Activated effector memory CD4-positive, alpha-beta T cell treated with anti-CD3 and anti-CD28 coated beads, Interleukin-2, amount 50 U/mL, for 16 hours (primary cell): Measurements from ENCODE around the gene RGMB.
A peak's percentile ranks its signal among the peaks of the same experiment; 100 is the strongest.

ENCODE experiments used
- DNase-seq: peaks from one replicate; pipeline ENCODE4 v3.0.0-alpha.2; 2020

Gene RGMB

DNA sequence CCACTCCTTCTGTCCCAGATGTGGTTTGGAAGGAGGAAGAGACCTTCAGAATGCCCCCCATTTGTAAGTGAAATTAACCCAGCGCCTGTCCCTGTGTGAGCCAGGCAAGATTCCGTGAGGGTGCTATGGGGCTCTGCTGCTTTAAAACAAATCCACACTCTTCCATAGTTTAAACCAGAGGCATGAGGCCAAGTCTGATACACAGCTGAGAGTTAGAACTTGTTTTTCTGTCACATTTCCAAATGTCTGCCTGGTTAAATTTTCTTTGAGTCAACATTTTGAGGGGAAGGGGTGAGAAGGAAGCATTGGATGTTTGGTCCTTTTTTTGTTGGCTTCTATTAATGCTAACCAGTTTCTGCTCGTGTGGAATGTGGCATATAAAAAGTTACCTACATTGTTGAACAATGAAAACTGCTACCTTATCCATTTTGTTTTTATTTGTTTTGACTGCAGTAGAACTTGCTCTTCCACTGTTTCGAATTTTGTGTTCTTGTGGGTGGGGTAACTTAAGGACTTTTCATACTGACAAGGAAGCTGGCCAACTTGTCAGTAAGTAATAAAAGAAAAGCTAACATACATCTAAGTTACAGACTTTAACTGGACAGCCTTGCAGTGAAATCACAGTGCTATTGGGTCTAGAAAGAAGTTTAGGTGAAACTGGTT lies 12.9 kb downstream of the RGMB start:
- DNase-seq: no peak

GRCh38 chr5:98787131-98787719 lies 13.8 kb downstream of the RGMB start:
- no peak for DNase-seq

GRCh38 chr5:98789029-98789428 lies 15.6 kb downstream of the RGMB start:
- DNase-seq: no peak

DNA sequence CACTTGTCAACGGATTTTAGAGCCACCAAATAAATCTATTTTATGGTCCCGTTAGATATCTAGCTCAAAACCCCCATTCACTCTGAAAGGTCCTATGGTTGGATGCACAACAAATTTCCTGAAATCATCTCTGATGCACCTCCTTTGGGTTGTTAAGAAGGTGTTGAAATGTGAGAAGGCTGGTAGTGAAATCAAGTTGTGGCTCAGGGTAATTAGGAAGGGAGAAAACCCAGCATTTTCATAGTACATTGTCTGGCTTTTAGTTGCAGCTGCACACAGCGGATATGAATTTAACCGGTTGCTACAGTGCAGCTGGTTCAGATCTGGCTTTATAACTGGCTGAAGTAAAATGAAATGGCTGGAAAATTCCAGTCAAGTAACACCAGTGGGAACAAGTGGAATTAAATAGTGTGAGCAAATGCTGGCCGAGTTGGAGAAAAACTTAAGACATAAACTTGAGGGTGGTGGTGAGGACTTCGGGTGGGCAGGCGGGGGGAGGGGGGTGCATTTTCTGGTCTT lies 17.6 kb downstream of the RGMB start:
- DNase-seq: no peak

GRCh38 chr5:98791898-98792580 lies 18.6 kb downstream of the RGMB start:
- DNase-seq: no peak

DNA sequence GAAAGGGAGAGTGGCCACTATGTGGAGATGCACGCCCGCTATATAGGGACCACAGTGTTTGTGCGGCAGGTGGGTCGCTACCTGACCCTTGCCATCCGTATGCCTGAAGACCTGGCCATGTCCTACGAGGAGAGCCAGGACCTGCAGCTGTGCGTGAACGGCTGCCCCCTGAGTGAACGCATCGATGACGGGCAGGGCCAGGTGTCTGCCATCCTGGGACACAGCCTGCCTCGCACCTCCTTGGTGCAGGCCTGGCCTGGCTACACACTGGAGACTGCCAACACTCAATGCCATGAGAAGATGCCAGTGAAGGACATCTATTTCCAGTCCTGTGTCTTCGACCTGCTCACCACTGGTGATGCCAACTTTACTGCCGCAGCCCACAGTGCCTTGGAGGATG lies 19.8 kb downstream of the RGMB start:
- DNase-seq: no peak

GRCh38 chr5:98794001-98794400 lies 20.5 kb downstream of the RGMB start:
- DNase-seq: no peak

- no peak for DNase-seq
These were observed 21.1 kb downstream of the RGMB start for GRCh38 chr5:98794414-98795080.

DNA sequence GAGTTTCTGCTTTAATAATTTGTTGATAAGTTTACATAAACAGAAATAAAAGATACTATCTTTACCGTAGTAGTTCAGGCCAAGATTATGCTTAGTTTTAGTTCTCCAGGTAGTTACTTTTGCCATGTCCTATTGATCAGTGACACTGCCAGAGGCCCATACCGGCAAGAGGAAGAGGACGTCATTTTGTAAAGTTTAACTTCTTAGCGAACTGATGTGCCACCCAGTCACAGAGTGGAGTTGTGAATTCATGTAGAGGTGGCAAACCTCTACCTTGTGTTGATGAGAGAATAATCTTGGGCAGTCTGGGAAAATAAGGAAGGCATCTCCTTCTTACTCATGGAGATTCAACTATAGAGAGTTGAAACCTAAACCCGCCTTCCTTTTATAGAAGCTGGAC lies 21.8 kb downstream of the RGMB start:
- no peak for DNase-seq

DNA sequence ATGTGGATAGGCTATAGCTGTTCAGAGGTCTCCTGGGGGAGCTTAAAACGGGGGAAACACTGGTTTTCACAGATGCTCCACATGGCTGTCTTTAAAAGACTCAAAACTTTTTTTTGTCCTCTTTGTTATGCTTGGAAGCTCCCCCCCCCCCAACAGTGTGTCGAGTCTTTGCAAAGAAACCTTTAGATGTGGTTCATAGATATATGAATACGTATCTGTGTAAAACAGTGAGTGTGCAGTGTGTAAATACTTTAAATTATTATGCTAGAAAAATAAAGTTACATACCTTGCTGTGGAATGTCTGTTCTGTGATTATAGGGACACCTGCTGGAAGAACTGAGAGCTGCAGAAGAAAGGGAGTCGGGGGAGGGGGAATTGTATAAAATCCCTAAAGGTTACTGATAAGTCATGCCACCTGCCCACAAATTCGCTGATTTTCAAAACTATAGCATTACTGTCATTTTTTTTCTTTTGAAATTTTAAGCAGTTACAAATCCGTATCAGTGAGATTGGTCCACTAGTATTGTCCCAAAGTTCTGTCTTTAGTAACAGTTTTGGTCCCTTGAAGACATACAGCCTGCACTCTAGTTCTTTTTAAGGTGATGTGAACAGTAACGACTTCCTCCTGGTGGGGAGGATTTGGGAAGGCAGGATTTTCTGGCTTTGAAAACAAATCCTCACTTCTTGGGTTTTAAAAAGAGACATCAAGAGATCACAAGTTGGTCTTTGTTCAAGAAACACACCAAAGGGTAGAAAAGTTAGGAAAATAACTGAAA lies 22.9 kb downstream of the RGMB start:
- DNase-seq: peak; percentile 71

DNA sequence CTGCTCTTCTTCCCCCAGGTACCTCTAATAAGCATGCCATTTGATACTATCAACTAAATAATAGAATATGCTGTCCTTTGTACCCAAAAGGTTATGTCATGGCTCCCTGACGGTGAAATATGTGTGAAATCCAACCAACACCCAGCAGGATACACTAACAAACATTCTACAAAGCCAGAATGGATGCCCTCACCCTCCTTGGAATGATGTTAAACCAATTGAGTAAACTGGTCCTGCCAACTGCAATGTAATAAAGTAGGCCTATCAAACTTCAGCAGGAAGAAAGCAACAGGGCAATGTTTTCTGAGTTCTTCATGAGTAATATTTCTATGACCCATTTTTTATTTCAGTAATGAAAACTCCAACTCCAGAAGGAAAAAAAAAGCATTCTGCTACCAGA lies 24.9 kb downstream of the RGMB start:
- no peak for DNase-seq

GRCh38 chr5:98798847-98799246 lies 25.4 kb downstream of the RGMB start:
- no peak for DNase-seq

DNA sequence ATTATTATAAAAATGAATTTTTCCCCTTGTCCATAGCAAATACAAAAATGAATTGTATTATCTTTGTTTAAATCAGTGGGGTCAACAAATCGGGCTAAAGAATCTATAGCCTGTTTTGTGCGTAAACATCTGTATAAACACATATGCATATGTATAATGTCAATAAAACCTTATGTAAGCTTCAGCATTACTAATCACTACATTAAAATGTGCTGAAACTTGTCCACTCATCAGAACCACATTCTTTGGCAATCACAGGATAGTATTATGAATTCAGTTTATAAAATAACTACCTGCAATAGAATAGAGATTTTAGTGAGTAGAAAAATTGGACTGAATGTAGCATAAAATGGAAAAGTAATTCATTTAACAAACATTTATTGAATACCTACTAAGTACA lies 30.6 kb downstream of the RGMB start:
- DNase-seq: no peak

DNA sequence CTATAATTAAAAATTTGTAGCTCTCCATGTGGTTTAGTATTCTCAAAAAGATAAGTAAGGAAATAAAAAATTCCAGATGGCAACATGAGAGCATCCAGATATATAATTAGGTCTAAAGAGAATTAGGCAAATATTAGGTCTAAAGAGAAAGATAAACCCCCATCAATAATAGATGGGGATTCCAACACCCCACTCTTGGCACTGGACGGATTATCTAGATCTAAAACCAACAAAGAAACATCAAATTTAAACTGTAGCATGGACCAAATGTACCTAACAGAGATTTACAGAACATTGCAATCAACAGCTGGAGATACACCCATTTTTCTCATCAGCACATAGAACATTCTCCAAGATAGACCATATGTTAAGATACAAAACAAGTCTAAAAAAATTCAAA lies 31.6 kb downstream of the RGMB start:
- DNase-seq: no peak

- DNase-seq: no peak
These were observed 34.3 kb downstream of the RGMB start for GRCh38 chr5:98807806-98808205.

DNA sequence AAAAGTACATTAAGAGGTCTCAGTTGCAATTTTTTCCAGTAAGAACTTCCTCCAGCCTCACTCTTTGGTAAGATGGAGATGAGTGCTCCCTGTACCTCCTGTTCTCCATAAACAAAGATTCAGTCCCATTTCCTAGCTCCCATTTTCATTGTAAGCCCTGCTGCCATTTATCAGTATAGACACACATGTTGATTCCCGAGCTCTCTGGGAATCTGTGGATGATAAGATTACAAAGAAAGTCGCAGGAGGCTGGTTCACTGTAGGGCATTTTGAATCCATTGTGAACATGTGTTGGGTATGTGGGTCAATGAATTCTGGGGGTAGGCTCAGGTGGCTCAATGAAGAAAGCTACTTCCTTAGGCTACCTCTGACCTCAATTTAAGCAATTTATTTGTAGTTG lies 36.7 kb downstream of the RGMB start:
- no peak for DNase-seq

GRCh38 chr5:98813755-98814154 lies 40.3 kb downstream of the RGMB start:
- DNase-seq: no peak

DNA sequence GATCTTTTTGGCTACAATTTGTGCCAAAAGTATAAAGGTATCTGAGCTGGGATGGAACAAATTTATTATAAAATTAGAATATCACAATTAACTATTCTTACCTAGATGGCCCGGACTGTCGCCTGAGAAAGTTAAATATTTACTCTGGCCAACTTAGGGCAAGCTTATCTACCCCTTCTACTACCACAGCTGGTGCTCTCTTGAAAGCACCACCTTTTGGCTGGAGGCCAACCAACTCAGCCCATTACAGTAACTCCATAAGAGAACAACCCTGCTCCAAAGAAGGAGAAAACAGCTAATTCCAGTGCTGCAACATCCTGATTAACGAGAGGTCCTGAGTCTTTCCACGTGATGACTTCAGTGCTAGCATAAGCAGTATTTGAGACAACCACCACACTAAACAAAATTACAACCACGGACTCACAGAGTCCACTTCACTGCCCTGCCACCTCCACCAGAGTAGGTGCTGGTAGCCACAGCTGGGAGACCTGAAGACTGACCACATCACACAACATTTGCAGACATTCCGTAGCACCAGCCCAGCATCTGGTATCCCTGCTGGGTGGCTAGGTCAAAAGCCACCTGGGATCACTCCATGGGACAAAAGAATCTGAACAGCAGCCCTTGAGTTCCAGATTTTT lies 43.2 kb downstream of the RGMB start:
- no peak for DNase-seq

DNA sequence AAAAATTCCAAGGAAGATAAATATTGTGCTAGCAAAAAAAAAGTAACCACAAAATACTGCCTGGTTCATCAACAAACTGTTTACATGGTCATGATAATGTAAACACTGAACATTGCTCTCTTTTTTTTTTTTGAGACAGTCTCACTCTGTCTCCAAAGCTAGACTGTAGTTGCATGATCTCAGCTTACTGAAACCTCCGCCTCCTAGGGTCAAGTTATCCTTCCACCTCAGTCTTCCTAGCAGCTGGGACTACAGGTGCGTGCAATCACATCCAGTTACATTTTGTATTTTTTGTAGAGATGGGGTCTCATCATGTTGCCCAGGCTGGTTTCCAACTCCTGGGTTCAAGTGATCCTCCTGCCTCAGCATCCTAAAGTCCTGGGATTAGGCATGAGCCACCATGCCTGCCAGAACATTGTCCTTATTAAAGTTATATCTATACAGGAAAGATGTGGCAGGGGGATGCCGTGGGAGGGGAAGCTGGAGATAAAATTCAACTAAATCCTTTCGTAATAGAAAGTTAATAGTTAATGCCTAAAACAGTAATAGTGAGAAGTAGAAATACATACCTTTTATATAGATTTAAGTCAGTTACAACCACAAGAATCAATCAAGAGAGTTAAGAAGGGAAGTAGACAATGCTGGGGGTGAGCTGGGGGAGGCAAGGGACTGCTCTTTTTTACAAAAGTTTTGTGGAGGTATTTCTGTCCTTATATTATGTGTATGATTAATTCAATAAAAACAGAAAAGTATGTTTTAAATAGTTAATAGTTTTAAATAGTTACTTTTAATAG lies 52.3 kb downstream of the RGMB start:
- no peak for DNase-seq

DNA sequence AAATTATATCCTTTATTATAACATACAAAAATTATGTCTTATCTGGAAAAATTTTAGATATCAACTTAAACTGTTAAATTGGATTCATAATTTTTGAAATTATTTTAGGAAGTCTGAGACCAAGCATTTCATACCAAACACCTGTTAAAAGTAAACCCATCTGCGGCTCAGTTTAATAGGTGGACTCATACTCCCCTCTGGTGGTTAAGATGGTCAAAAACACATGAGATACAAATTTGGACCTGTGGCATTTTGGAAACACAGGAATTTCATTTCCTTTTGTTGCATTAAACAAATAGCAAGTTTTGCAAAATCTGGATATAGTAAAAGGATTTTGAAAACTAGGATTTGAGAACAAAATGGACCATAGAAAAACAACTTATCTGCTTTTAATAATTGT lies 53.7 kb downstream of the RGMB start:
- DNase-seq: no peak

- no peak for DNase-seq
These were observed 54.3 kb downstream of the RGMB start for GRCh38 chr5:98827588-98828284.
